Cardiac muscle cell (in vitro differentiated cells and primary cell): Measurements from ENCODE around the gene MCHR2. TPM values are rescaled to one million over a fixed set of nuclear protein-coding genes. Genes with fewer than 3 reads are reported as not detected.
A peak's percentile ranks its signal among the peaks of the same experiment; 100 is the strongest.

ENCODE experiments used
- DNase-seq, 2 donors: peaks; one replicate each; pipeline versions ENCODE4 v3.0.0 to v3.0.0-alpha.2; 2010 to 2017; ENCODE audit warnings: low read depth in 1 of 2, low spot score in 1 of 2
- H3K27ac ChIP-seq: fragments of 200-600 bp; sonication (generic); 2 replicates; pipeline ENCODE4 v1.5.1; 2016
- H3K27me3 ChIP-seq: fragments of 200-600 bp; sonication (generic); 2 replicates; pipeline ENCODE4 v1.6.0; 2016; ENCODE audit warnings: control low read depth
- H3K36me3 ChIP-seq: fragments of 200-600 bp; sonication (generic); 2 replicates; pipeline ENCODE4 v1.5.1; 2016; ENCODE audit warnings: control low read depth
- H3K4me1 ChIP-seq: fragments of 200-600 bp; sonication (generic); 2 replicates; pipeline ENCODE4 v1.8.1; 2017; ENCODE audit warnings: low read depth, mild to moderate bottlenecking, mixed run types
- H3K4me3 ChIP-seq: fragments of 200-600 bp; sonication (generic); 2 replicates; pipeline ENCODE4 v1.5.1; 2016; ENCODE audit warnings: mild to moderate bottlenecking
- H3K9me3 ChIP-seq: fragments of 200-600 bp; sonication (generic); 2 replicates; pipeline ENCODE4 v1.5.1; 2017; ENCODE audit warnings: low read depth, mild to moderate bottlenecking, control low read depth
- polyA plus RNA-seq: library from polyadenylated mRNA; unstranded; fragments of >200 nt; fragmentation: Nextera tagmentation; extraction: Ambion mirVana; gene quantifications from 2 replicates; pipeline ENCODE4 v1.2.1, GENCODE V29; 2016
- total RNA-seq: library from RNA; depleted of rRNA; stranded (reverse); fragments of >200 nt; gene quantifications from 2 replicates; pipeline ENCODE4 v1.2.3, GENCODE V29; 2016
- TF ChIP-seq, protein P1 (sequence below): IDR thresholded peaks from 2 replicates; pipeline ENCODE4 v1.5.1; 2012; ENCODE audit warnings: low read depth, mild to moderate bottlenecking, low read length

Gene MCHR2
- total and polyA plus RNA-seq, 2 experiments from 2014 or later: not detected

DNA sequence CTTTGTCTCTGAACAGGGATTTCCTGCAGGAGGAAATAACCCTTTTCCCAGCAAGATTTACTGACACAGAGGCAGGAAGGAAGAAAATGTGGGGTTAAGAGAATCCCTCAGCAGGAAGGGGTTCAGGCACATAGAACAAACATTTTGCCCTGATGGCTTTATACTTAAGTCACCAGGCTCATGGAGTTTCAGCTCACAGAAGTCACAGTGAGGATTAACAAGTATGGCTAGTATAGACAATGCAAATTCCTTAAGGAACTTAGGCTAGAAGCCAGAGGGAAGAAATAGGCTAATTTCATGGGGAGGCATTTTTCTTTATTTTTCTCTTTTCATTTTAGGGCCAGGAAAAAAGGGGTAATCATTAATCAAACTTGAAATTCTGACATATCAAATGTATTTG, 50.2 kb downstream of the MCHR2 start:
- H3K4me1 ChIP-seq: no peaks in the 10 kb centered on the region
- H3K27ac ChIP-seq: no peak overlapping the region
- no peaks in the 10 kb centered on the region for H3K27me3 ChIP-seq
- H3K4me3 ChIP-seq: no peak overlapping the region
- DNase-seq: no peak
- H3K36me3 ChIP-seq: no peaks in the 10 kb centered on the region
- TF ChIP-seq, protein P1, sequence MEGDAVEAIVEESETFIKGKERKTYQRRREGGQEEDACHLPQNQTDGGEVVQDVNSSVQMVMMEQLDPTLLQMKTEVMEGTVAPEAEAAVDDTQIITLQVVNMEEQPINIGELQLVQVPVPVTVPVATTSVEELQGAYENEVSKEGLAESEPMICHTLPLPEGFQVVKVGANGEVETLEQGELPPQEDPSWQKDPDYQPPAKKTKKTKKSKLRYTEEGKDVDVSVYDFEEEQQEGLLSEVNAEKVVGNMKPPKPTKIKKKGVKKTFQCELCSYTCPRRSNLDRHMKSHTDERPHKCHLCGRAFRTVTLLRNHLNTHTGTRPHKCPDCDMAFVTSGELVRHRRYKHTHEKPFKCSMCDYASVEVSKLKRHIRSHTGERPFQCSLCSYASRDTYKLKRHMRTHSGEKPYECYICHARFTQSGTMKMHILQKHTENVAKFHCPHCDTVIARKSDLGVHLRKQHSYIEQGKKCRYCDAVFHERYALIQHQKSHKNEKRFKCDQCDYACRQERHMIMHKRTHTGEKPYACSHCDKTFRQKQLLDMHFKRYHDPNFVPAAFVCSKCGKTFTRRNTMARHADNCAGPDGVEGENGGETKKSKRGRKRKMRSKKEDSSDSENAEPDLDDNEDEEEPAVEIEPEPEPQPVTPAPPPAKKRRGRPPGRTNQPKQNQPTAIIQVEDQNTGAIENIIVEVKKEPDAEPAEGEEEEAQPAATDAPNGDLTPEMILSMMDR: no peak
- H3K9me3 ChIP-seq: no peaks in the 10 kb centered on the region

DNA sequence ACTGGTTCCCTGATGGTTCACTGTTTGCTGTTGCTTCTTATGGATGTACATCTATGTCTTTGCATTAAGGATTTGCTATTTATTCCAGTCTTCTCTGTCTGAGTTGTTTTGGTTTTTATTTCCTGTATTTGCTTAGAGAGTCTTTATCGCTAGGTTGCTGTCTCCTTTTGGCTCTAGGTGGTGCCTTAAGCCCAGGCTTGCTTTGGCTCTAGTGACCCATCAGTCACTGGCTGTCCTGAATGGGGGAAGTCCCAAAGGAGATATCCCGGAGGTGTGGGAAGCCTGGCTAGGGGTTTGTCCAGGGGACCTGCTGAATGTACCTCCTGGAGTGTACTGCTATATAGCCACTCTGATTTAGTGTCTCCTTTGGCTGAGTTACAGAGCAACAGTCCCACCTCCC, 53.4 kb downstream of the MCHR2 start:
- Histone ChIP-seq H3K4me3 (no peak overlapping the region), H3K9me3 (no peaks in the 10 kb centered on the region), H3K36me3 (no peaks in the 10 kb centered on the region), H3K4me1 (no peaks in the 10 kb centered on the region), H3K27ac (no peak overlapping the region), H3K27me3 (no peaks in the 10 kb centered on the region)
- TF ChIP-seq, protein P1: no peak
- DNase-seq: no peak

DNA sequence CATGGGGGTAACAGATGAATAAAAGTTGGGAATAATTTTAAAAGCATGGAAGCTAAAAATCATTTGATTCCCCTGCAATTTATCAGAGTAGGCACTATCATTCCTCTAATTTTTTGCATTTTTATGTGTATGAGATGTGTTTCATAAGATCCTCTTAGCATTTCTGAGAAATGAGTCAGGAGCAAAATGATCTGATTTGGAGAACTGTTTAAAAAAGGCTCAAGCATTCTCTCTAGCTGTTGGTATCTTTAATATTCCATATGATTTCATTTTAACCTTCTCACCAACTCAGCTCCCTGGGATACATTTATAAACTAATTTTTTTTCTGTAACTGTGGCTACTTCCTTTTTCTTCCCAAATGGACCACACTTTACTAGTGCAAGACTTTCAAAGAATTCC, 60.9 kb downstream of the MCHR2 start:
- TF ChIP-seq, protein P1: no peak

DNA sequence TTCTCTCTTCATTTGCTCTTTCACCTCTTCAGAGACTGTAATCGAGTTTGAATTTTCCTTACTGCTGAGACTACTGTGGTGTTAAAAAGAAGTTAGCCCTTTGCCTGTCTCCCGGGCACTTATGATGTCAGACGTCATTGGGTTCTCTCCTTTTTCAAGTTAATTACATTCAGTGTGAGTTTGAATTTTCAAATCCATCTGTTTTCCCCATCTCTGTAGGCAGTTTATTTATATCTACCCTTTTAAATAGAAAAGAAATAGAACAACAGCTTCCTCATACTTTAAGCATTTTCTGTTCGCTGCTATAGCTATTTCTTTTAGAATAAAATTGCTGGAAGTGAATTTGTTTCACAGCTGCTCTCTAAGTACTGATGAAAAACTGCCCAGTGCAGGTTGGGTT, 81.4 kb downstream of the MCHR2 start:
- Histone ChIP-seq H3K4me1 (no peaks in the 10 kb centered on the region), H3K9me3 (no peaks in the 10 kb centered on the region), H3K27ac (no peak overlapping the region), H3K27me3 (no peaks in the 10 kb centered on the region), H3K4me3 (no peak overlapping the region), H3K36me3 (no peaks in the 10 kb centered on the region)
- no peak for DNase-seq
- TF ChIP-seq, protein P1: no peak

More for the DNA sequence above, 60.9 kb downstream of the MCHR2 start:
- Histone ChIP-seq H3K27ac (no peak overlapping the region), H3K36me3 (no peaks in the 10 kb centered on the region), H3K4me3 (no peak overlapping the region), H3K9me3 (no peaks in the 10 kb centered on the region), H3K27me3 (no peaks in the 10 kb centered on the region), H3K4me1 (no peaks in the 10 kb centered on the region)
- peak in 1 of 2 donors; percentile 34 for DNase-seq

DNA sequence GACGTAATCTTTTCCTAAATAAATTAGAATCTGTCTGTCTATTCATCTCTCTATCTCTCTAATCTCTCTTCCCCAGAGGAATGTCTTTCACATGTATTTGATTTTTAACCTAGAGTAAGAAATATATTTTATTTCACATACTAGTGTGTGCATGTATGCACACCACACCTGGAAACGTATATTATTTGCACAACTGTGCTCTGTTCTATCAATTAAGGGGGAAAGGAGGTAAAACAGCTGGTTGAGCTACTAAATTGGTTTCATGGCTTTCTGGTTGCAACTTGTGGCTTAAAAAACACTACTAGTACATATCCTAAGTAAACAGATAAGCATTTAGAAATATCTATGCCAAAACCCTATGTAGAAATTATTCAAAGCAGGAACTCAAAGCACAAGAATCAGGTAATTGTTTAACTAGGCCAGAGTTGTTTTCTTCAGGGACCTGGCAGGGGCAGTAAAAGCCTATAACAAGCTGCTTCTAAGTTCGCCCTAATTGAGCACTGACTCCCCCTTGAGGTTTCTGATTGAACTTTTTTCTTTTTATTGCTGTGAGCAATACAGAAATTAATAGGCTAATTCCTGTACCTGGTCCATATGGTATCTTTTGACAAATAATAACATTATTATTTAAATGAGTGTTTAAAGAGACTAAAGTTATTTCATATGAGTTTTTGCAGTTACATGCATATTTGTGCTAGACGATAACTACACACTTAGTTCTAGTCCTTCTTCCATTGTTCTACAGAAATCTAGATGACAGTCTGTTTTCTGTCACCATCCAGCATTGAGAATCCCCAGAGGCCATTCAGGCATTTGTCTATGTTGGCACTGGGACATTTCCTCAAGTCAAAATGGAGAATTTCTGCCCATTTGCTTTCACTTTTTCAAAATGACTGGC, 88.6 kb downstream of the MCHR2 start:
- peak; percentile 40 to 73 for DNase-seq
- Histone ChIP-seq H3K4me3 (no peak overlapping the region), H3K4me1 (no peaks in the 10 kb centered on the region), H3K27ac (no peak overlapping the region), H3K36me3 (no peaks in the 10 kb centered on the region), H3K27me3 (peaks cover 2% of the 10 kb centered on the region), H3K9me3 (no peaks in the 10 kb centered on the region)
- TF ChIP-seq, protein P1: peak; percentile 58
